Measurements from ENCODE around the gene ATP2B2.
A peak's percentile ranks its signal among the peaks of the same experiment; 100 is the strongest.
"Not testable (repeated sequence)": the region's sequence is repeated elsewhere in the genome, so short reads cannot be mapped to it uniquely, and the experiment has no call there.

The ATP2B2 gene

GRCh38 chr3:10308678-10309077 is 196.7 kb downstream of the ATP2B2 start:
- DNase-seq: no peak

- DNase-seq: no peak
Observed at GRCh38 chr3:10306156-10306555, 199.2 kb downstream of the ATP2B2 start.

GRCh38 chr3:10305331-10305902 is 200.0 kb downstream of the ATP2B2 start:
- no peak for DNase-seq

- no peak for DNase-seq
Observed at GRCh38 chr3:10304905-10305304, 200.5 kb downstream of the ATP2B2 start.

- no peak for DNase-seq
Observed at GRCh38 chr3:10303785-10304184, 201.6 kb downstream of the ATP2B2 start.

- DNase-seq: no peak
Observed at GRCh38 chr3:10303105-10303504, 202.3 kb downstream of the ATP2B2 start.

- no peak for DNase-seq
Observed at GRCh38 chr3:10300087-10300486, 205.3 kb downstream of the ATP2B2 start.

- DNase-seq: no peak
Observed at GRCh38 chr3:10299679-10300078, 205.7 kb downstream of the ATP2B2 start.

GRCh38 chr3:10299175-10299574 is 206.2 kb downstream of the ATP2B2 start:
- no peak for DNase-seq

- DNase-seq: not testable (repeated sequence)
Observed at GRCh38 chr3:10298064-10298463, 207.3 kb downstream of the ATP2B2 start.

GRCh38 chr3:10294030-10294586 is 211.3 kb downstream of the ATP2B2 start:
- DNase-seq: no peak

GRCh38 chr3:10292505-10293419 is 212.6 kb downstream of the ATP2B2 start, which contains the start of gene GHRL:
GHRL (minus strand) TSS chr3:10292947; CDS start chr3:10290180, 2,767 bp downstream.
- no peak for DNase-seq

- no peak for DNase-seq
Observed at GRCh38 chr3:10291641-10292040, 213.7 kb downstream of the ATP2B2 start.

- DNase-seq: no peak
Observed at GRCh38 chr3:10290481-10291176, 214.8 kb downstream of the ATP2B2 start.

- DNase-seq: no peak
Observed at GRCh38 chr3:10289787-10290355, 215.5 kb downstream of the ATP2B2 start.

GRCh38 chr3:10289077-10289476 is 216.3 kb downstream of the ATP2B2 start:
- DNase-seq: no peak

- DNase-seq: no peak
Observed at GRCh38 chr3:10288575-10288960, 216.8 kb downstream of the ATP2B2 start.

- DNase-seq: no peak
Observed at GRCh38 chr3:10287936-10288574, 217.3 kb downstream of the ATP2B2 start.

- DNase-seq: peak in 20 of 58 donors; percentile 6 to 66 (median 26)
Observed at GRCh38 chr3:10286596-10287295, 218.6 kb downstream of the ATP2B2 start.

- no peak for DNase-seq
Observed at GRCh38 chr3:10286133-10286524, 219.3 kb downstream of the ATP2B2 start.

Data from anterior cingulate cortex (tissue), 58 donors.